ENCODE data around the gene MCRIP2.

Gene MCRIP2

DNA sequence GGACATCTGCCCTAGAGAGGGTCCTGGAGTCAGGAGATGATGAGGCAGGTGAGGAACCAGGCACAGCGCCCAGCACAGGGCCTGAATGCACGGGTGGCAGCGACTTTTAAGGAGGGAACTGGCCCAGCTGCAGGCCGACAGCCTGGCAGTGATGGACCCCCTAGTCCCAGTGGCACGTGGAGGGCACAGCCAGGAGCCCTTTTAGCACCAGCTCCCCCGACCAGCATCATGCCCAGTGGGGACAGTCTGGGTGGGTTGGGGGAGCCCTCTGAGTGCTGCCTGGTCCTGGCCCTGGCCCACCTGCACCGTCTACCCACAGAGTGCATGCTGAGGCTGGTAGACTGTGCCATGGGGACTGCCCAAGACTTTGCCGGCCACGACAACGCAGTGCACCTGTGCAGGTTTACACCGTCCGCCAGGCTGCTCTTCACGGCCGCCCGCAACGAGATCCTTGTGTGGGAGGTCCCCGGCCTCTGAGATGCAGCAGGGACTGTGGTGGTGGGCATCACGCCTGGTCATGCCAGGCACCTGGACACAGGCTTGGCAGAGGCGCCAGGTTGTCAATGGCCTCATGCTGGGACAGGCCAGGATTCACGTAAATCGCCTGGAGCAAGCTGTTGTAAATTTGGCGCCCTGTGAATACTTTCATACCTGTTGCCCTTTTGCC lies 25.6 kb downstream of the MCRIP2 start:
- H3K4me3 ChIP-seq (ENCODE audit: low read depth, low read length): no peak overlapping the region
- no peak for DNase-seq (ENCODE audit: low read depth)
- no peak for TF ChIP-seq CTCF (conservative IDR thresholded peaks at IDR 0.05; ENCODE audit: low read depth, low read length)

DNA sequence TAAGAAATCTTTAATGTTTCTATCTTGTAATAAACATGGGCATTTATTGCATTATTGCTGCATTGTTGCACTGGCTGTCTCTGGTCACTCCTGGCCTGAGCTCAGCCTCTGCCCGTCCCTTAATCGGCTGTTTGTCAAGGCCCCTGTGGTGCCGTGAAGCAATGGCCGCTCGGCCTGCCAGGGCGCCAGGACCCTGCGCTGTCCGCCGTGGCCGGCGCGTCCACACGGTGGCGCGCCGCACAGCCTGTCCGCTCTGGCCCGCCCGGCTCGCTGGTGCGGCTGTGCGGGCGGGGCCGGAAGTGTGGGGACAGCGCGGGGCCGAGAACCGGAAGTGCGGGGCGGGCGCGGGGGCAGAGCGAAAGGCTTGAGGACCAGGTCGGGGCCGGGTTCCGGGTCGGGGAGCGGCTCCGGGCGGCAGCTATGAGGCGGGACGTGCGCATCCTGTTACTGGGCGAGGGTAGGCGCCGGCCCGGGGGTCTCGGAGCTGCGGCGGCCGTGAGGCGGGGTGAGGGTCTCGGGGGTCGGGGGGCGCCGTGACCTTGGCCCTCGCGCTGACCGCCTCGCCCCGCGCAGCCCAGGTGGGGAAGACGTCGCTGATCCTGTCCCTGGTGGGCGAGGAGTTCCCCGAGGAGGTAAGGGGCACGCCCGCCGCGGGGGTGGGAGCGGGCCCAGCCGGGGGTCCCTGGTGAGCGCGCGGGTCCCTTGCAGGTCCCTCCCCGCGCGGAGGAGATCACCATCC lies 26.3 kb downstream of the MCRIP2 start, which contains the start of gene RHOT2:
Gene RHOT2 (plus strand): TSS at position 353 of the 739 bp plus-strand sequence. CDS start 68 bp downstream, at position 421.
- peak; percentile 51 for TF ChIP-seq CTCF (conservative IDR thresholded peaks at IDR 0.05; ENCODE audit: low read depth, low read length)
- peak within 1 kb of the TSS; percentile 93 for H3K4me3 ChIP-seq (ENCODE audit: low read depth, low read length)
- DNase-seq (ENCODE audit: low read depth): peak; percentile 92

- no peak for TF ChIP-seq CTCF (conservative IDR thresholded peaks at IDR 0.05; ENCODE audit: low read depth, low read length)
- H3K4me3 ChIP-seq (ENCODE audit: low read depth, low read length): peak overlapping the region; percentile 93
- peak; percentile 34 for DNase-seq (ENCODE audit: low read depth)
These were observed 27.0 kb downstream of the MCRIP2 start for GRCh38 chr16:668519-669171.

DNA sequence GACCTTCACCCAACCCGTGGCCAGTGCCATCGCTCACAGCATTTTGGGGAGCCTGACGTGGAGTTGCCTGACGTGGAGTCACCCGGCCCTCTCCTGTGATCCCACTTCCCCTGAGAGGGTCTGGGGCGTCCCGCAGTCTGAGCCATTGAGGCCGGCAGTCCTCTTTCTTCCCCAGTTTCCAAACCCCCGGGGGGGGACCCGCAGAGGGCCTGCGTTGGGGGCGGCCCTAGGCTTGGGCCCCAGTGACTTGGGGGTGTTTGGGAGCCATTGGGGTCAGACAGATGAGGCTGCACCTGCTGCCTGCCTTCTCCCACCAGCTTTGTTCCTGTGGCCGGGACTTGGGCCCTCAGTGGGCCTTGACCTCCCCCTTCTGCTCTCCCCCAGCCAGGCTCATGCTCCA lies 28.0 kb downstream of the MCRIP2 start:
- peak overlapping the region; percentile 93 for H3K4me3 ChIP-seq (ENCODE audit: low read depth, low read length)
- DNase-seq (ENCODE audit: low read depth): no peak
- no peak for TF ChIP-seq CTCF (conservative IDR thresholded peaks at IDR 0.05; ENCODE audit: low read depth, low read length)

DNA sequence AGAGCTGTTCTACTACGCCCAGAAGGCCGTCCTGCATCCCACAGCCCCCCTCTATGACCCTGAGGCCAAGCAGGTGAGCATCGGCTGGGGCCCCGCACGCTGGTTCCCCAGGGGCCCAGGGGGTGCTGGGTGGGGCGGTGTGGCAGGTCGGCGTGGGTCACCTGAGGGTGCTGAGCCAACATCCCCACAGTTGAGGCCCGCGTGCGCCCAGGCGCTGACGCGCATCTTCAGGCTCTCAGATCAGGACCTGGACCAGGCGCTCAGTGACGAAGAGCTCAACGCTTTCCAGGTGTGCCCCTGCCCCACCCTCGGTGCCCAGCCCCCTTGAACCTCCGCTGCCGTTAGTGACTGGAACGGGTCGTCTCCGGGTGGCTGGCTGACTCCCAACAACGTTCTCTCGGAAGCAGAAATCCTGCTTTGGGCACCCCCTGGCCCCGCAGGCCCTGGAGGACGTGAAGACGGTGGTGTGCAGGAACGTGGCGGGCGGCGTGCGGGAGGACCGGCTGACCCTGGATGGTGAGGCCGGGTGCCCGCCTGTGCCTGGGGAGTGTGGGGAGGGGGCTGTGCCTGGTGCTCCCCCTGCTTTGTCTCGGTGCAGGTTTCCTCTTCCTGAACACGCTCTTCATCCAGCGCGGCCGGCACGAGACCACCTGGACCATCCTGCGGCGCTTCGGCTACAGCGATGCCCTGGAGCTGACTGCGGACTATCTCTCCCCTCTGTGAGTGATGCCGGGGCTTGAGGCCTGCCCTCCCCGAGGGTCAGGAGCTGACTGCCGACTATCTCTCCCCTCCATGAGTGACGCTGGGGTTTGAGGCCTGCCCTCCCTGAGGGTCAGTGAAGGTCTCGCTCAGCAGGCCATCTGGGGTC lies 29.1 kb downstream of the MCRIP2 start:
- no peak for TF ChIP-seq CTCF (conservative IDR thresholded peaks at IDR 0.05; ENCODE audit: low read depth, low read length)
- H3K4me3 ChIP-seq (ENCODE audit: low read depth, low read length): no peak overlapping the region
- no peak for DNase-seq (ENCODE audit: low read depth)

- no peak for TF ChIP-seq CTCF (conservative IDR thresholded peaks at IDR 0.05; ENCODE audit: low read depth, low read length)
- no peak for DNase-seq (ENCODE audit: low read depth)
- H3K4me3 ChIP-seq (ENCODE audit: low read depth, low read length): no peak overlapping the region
These were observed 29.9 kb downstream of the MCRIP2 start for GRCh38 chr16:671353-672131.
